Keratinocyte (primary cell): Measurements from ENCODE around the gene DSTYK.

ENCODE experiments used
- CTCF ChIP-seq, 3 experiments: IDR thresholded peaks in 1 of 3; conservative IDR thresholded peaks in 1 of 3; optimal IDR thresholded peaks in 1 of 3; 2 replicates in 2 of 3; 3 replicates in 1 of 3; pipeline versions ENCODE3 to v1.5.1; 2011; ENCODE audit warnings: low read length in 3 of 3, mild to moderate bottlenecking in 3 of 3, moderate library complexity in 2 of 3, control low read depth in 1 of 3, inconsistent platforms in 1 of 3; ENCODE audit not compliant: insufficient read depth in 2 of 3; ENCODE audit errors: extremely low read depth in 1 of 3
- EZH2 ChIP-seq: IDR thresholded peaks from one replicate; pipeline ENCODE4 v1.6.1; 2012; ENCODE audit warnings: inconsistent platforms, mild to moderate bottlenecking, low read length, moderate library complexity

GRCh38 chr1:205172729-205173366 is 38.7 kb downstream of the DSTYK start:
- TF ChIP-seq CTCF (optimal IDR thresholded peaks at IDR 0.05 in 1 of 3, IDR thresholded peaks at IDR 0.05 in 1 of 3, conservative IDR thresholded peaks at IDR 0.05 in 1 of 3; ENCODE audit: extremely low read depth in 1 of 3, insufficient read depth in 2 of 3, low read length in 3 of 3) = no peak
- TF ChIP-seq EZH2 = no peak
